Osteocyte (in vitro differentiated cells): Measurements from ENCODE around the gene GARS1. TPM values are rescaled to one million over a fixed set of nuclear protein-coding genes. Genes with fewer than 3 reads are reported as not detected.

Experiments used
- DNase-seq: peaks from one replicate; pipeline ENCODE4 v3.0.0; 2021; ENCODE audit warnings: mixed read lengths; ENCODE audit not compliant: unreplicated experiment; ENCODE audit errors: extremely low spot score
- H3K27ac Mint-ChIP-seq: one replicate; pipeline ENCODE4 v1.8.0; 2021; ENCODE audit warnings: mild to moderate bottlenecking, mixed read lengths; ENCODE audit not compliant: unreplicated experiment
- H3K27me3 Mint-ChIP-seq: one replicate; pipeline ENCODE4 v1.8.0; 2021; ENCODE audit warnings: mixed read lengths; ENCODE audit not compliant: unreplicated experiment
- H3K36me3 Mint-ChIP-seq: one replicate; pipeline ENCODE4 v1.8.0; 2021; ENCODE audit warnings: mixed read lengths; ENCODE audit not compliant: unreplicated experiment
- H3K4me1 Mint-ChIP-seq: one replicate; pipeline ENCODE4 v1.8.0; 2021; ENCODE audit warnings: mixed read lengths; ENCODE audit not compliant: unreplicated experiment
- H3K4me3 Mint-ChIP-seq: one replicate; pipeline ENCODE4 v1.8.0; 2021; ENCODE audit warnings: mild to moderate bottlenecking, moderate library complexity, mixed read lengths; ENCODE audit not compliant: unreplicated experiment
- H3K9me3 Mint-ChIP-seq: one replicate; pipeline ENCODE4 v1.8.0; 2021; ENCODE audit warnings: mixed read lengths; ENCODE audit not compliant: unreplicated experiment
- total RNA-seq: library from RNA; stranded (reverse); gene quantifications from 2 replicates; pipeline ENCODE4 v1.2.1, GENCODE V29; 2021
- TF ChIP-seq, protein P1 (sequence below): fragments of 200-600 bp; sonication (generic); IDR thresholded peaks from 2 replicates; pipeline ENCODE4 v1.5.0; 2021; ENCODE audit warnings: antibody characterized with exemption, mild to moderate bottlenecking, moderate library complexity

GARS1 gene
- total RNA-seq, 1 donor from 2014 or later, result 320 TPM

GRCh38 chr7:30644286-30644955, 49.7 kb downstream of the GARS1 start:
- H3K27ac Mint-ChIP-seq, result no peak overlapping the region
- peaks cover 25% of the 10 kb centered on the region for H3K36me3 Mint-ChIP-seq
- DNase-seq, result no peak
- no peaks in the 10 kb centered on the region for H3K27me3 Mint-ChIP-seq
- TF ChIP-seq, protein P1, sequence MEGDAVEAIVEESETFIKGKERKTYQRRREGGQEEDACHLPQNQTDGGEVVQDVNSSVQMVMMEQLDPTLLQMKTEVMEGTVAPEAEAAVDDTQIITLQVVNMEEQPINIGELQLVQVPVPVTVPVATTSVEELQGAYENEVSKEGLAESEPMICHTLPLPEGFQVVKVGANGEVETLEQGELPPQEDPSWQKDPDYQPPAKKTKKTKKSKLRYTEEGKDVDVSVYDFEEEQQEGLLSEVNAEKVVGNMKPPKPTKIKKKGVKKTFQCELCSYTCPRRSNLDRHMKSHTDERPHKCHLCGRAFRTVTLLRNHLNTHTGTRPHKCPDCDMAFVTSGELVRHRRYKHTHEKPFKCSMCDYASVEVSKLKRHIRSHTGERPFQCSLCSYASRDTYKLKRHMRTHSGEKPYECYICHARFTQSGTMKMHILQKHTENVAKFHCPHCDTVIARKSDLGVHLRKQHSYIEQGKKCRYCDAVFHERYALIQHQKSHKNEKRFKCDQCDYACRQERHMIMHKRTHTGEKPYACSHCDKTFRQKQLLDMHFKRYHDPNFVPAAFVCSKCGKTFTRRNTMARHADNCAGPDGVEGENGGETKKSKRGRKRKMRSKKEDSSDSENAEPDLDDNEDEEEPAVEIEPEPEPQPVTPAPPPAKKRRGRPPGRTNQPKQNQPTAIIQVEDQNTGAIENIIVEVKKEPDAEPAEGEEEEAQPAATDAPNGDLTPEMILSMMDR, result no peak
- H3K4me1 Mint-ChIP-seq, result peaks cover 4% of the 10 kb centered on the region
- H3K9me3 Mint-ChIP-seq, result no peaks in the 10 kb centered on the region
- no peak overlapping the region for H3K4me3 Mint-ChIP-seq

GRCh38 chr7:30645661-30646060, 51.0 kb downstream of the GARS1 start:
- Mint-ChIP-seq H3K36me3 (peaks cover 24% of the 10 kb centered on the region), H3K4me1 (peaks cover 4% of the 10 kb centered on the region), H3K9me3 (no peaks in the 10 kb centered on the region), H3K27ac (no peak overlapping the region), H3K27me3 (no peaks in the 10 kb centered on the region), H3K4me3 (no peak overlapping the region)
- no peak for DNase-seq
- TF ChIP-seq, protein P1, result no peak

GRCh38 chr7:30646154-30646553, 51.5 kb downstream of the GARS1 start:
- Mint-ChIP-seq H3K36me3 (peaks cover 24% of the 10 kb centered on the region), H3K27ac (no peak overlapping the region), H3K4me1 (peaks cover 4% of the 10 kb centered on the region), H3K9me3 (no peaks in the 10 kb centered on the region), H3K27me3 (no peaks in the 10 kb centered on the region), H3K4me3 (no peak overlapping the region)
- TF ChIP-seq, protein P1, result no peak
- peak; percentile 79 for DNase-seq

GRCh38 chr7:30647589-30648364, 53.1 kb downstream of the GARS1 start:
- Mint-ChIP-seq H3K4me1 (peaks cover 4% of the 10 kb centered on the region), H3K27me3 (no peaks in the 10 kb centered on the region), H3K4me3 (no peak overlapping the region), H3K27ac (no peak overlapping the region), H3K36me3 (peaks cover 24% of the 10 kb centered on the region), H3K9me3 (no peaks in the 10 kb centered on the region)
- TF ChIP-seq, protein P1, result no peak
- no peak for DNase-seq
